ENCODE data around the gene ABCF2. TPM values are rescaled to one million over a fixed set of nuclear protein-coding genes. Genes with fewer than 3 reads are reported as not detected.

The ABCF2 gene
- total and polyA plus RNA-seq, 10 of the 15 experiments (the other 5 are each of a cell fraction or from before 2014, with no cell fraction given) = 29.3 to 76.3 (median 57.1) TPM

- TF ChIP-seq SKIL (IDR thresholded peaks at IDR 0.05; ENCODE audit: low read depth, poor library complexity, severe bottlenecking) (no peak), ZBTB33 (IDR thresholded peaks at IDR 0.05) (no peak)
Observed at GRCh38 chr7:151207315-151207714, 19.7 kb downstream of the ABCF2 start (continued).

- no TSS peak for BruUV-seq (replicated peaks)
- no peak for DNase-seq (ENCODE audit: low read depth, low spot score)
- Histone ChIP-seq H3K79me2 (ENCODE audit: control insufficient read depth, insufficient read depth, low read length) (no peaks in the 10 kb centered on the region), H3K9me3 (replicated peaks; ENCODE audit: control insufficient read depth, insufficient read depth, low read length) (no peaks in the 10 kb centered on the region), H3K36me3 (ENCODE audit: control insufficient read depth in 2 of 2, insufficient read depth in 2 of 2, low read length in 1 of 2) (no peaks in the 10 kb centered on the region), H3K4me3 (no peak overlapping the region), H3K4me2 (ENCODE audit: control insufficient read depth, insufficient read depth) (no peak overlapping the region), H3K27me3 (replicated peaks in 1 of 2; ENCODE audit: control insufficient read depth in 2 of 2, insufficient read depth in 2 of 2, low read length in 1 of 2) (peaks cover 1 to 2% of the 10 kb centered on the region in 2 experiments; a peak in 3 of 4 replicates), H3K9ac (ENCODE audit: control insufficient read depth, insufficient read depth, low read length) (no peak overlapping the region), H4K20me1 (ENCODE audit: control insufficient read depth, insufficient read depth) (no peaks in the 10 kb centered on the region), H3K27ac (ENCODE audit: control insufficient read depth, insufficient read depth) (no peak overlapping the region), H3K4me1 (ENCODE audit: control insufficient read depth, insufficient read depth, low read length) (no peaks in the 10 kb centered on the region), H2AFZ (ENCODE audit: control insufficient read depth, low read depth, low read length) (no peak overlapping the region)
- WGBS (ENCODE audit: insufficient coverage, insufficient replicate concordance, low lambda C conversion rate, missing lambda C conversion rate) = 23% methylated on average over 9 of the region's 9 CpGs
- ChIA-PET SMC1A (ENCODE audit: uncharacterized antibody, unreplicated experiment) (no interaction called here), POLR2A (interaction anchor here (1.5 kb wide), 1 partner anchor 20 kb away, joined by 6 read pairs; the partner anchor contains the start of gene ABCF2), CTCF (interaction anchor here (0.8 to 2.0 kb wide), 2 partner anchors 10 to 37 kb away, joined by 3 to 7 read pairs; no protein-coding TSS in a partner anchor), RAD21 (ENCODE audit: unreplicated experiment) (no interaction called here)
- FAIRE-seq = no peak
- intact Hi-C loops (cut with micrococcal nuclease; ENCODE audit: unreplicated experiment) = no loop called here
- in situ Hi-C loops (cut with MboI) = no loop called here
- ATAC-seq = no peak
- TF ChIP-seq RCOR1 (conservative IDR thresholded peaks at IDR 0.05; ENCODE audit: low read depth, low read length) (no peak), MLLT1 (IDR thresholded peaks at IDR 0.05) (no peak), PRDM15 (CRISPR knock-in tag; IDR thresholded peaks at IDR 0.05) (no peak), MYC (IDR thresholded peaks at IDR 0.05; ENCODE audit: insufficient read depth, insufficient read length, insufficient replicate concordance, low read length, severe bottlenecking) (no peak), ETV6 (conservative IDR thresholded peaks at IDR 0.05 in 1 of 2, IDR thresholded peaks at IDR 0.05 in 1 of 2; ENCODE audit: borderline replicate concordance in 1 of 2, low read depth in 1 of 2) (no peak), NFYA (IDR thresholded peaks at IDR 0.05; ENCODE audit: borderline replicate concordance, low read depth, low read length) (no peak), CBX5 (IDR thresholded peaks at IDR 0.05; ENCODE audit: low read depth) (no peak), SRF (IDR thresholded peaks at IDR 0.05; ENCODE audit: low read depth in 2 of 2, low read length in 2 of 2) (no peak), CEBPB (IDR thresholded peaks at IDR 0.05; ENCODE audit: borderline replicate concordance in 1 of 2, low read depth in 2 of 2, low read length in 2 of 2) (no peak), KDM1A (IDR thresholded peaks at IDR 0.05; ENCODE audit: borderline replicate concordance) (no peak)
Observed at GRCh38 chr7:151206914-151207313, 20.1 kb downstream of the ABCF2 start.
